Measurements from ENCODE around the gene SRRT. TPM values are rescaled to one million over a fixed set of nuclear protein-coding genes. Genes with fewer than 3 reads are reported as not detected.

SRRT gene, protein sequence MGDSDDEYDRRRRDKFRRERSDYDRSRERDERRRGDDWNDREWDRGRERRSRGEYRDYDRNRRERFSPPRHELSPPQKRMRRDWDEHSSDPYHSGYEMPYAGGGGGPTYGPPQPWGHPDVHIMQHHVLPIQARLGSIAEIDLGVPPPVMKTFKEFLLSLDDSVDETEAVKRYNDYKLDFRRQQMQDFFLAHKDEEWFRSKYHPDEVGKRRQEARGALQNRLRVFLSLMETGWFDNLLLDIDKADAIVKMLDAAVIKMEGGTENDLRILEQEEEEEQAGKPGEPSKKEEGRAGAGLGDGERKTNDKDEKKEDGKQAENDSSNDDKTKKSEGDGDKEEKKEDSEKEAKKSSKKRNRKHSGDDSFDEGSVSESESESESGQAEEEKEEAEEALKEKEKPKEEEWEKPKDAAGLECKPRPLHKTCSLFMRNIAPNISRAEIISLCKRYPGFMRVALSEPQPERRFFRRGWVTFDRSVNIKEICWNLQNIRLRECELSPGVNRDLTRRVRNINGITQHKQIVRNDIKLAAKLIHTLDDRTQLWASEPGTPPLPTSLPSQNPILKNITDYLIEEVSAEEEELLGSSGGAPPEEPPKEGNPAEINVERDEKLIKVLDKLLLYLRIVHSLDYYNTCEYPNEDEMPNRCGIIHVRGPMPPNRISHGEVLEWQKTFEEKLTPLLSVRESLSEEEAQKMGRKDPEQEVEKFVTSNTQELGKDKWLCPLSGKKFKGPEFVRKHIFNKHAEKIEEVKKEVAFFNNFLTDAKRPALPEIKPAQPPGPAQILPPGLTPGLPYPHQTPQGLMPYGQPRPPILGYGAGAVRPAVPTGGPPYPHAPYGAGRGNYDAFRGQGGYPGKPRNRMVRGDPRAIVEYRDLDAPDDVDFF
- total RNA-seq = 100 to 1,000 TPM; 253 to 260 TPM

DNA sequence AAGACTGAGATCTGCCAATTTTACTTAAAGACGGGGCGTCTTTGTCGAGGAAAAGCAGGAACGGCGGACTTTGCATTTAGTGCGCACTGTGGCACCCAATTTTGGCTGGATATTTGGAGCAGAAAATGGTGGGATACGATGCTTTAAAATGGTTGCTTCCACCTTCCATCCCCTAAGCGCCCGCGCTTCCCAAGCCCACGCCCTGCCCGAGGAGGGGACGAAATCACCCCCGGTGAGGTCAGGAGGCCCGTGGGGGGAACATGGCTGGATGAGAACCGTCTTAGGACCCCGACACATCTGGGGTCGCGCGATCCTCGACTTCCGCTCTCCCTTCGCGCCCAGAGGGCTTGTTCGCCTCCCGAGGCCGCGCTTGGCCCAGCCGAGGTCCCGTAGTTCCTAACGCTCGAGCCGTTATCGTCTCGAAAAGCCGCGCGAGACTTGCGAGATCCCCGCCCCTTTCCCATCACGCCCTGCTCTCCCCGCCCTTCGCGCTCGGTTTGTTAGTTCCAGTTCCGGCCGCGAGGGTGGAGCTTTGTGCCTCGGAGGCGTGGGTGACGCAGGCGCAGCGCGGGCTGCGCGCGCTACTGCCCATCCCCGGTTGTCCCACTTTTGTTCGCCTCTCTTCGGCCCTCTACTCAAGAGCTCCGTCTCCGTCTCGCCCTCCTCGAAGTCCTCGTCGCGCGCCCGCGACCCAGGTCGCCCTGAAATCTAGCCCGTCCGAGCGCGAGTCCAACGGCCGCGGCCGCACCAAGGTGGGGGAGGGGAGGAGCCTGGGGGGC lies at the start of gene SRRT:
Gene SRRT (plus strand): TSS at position 527 of the 779 bp plus-strand sequence. CDS start 488 bp downstream, outside the sequence.
- intact Hi-C loops (cut with DNase I, micrococcal nuclease) = loop anchor here (1.0 to 10.0 kb wide), 18 partner anchors 13 to 1558 kb away; partner anchors contain the start of genes MOSPD3 (in 2 of the 2), POP7 (in 2 of the 2), AP1S1 (in 1 of the 2) and COPS6 (in 1 of the 2)
- peaks cover 45% of the 10 kb centered on the region for H3K4me1 Mint-ChIP-seq
- H3K36me3 Mint-ChIP-seq (ENCODE audit: low read depth) = peaks cover 70% of the 10 kb centered on the region
- peak within 1 kb of the TSS; percentile 99 for H3K27ac Mint-ChIP-seq
- ChIA-PET POLR2A (interaction anchor here (0.6 to 2.8 kb wide), 13 partner anchors 8 to 438 kb away, joined by 3 to 73 read pairs (median 4); partner anchors contain the start of genes FBXO24, MOSPD3, POP7 and PPP1R35), CTCF (interaction anchor here (0.6 to 2.8 kb wide), 7 partner anchors 12 to 182 kb away, joined by 3 to 24 read pairs (median 4); partner anchors contain the start of genes POP7, SLC12A9 and UFSP1)
- peak; percentile 95 for ATAC-seq
- peak within 1 kb of the TSS; percentile 99 for H3K4me3 Mint-ChIP-seq
- peak; percentile 99 for DNase-seq
- no peaks in the 10 kb centered on the region for H3K9me3 Mint-ChIP-seq (ENCODE audit: low read depth)
- H3K27me3 Mint-ChIP-seq = no peaks in the 10 kb centered on the region

DNA sequence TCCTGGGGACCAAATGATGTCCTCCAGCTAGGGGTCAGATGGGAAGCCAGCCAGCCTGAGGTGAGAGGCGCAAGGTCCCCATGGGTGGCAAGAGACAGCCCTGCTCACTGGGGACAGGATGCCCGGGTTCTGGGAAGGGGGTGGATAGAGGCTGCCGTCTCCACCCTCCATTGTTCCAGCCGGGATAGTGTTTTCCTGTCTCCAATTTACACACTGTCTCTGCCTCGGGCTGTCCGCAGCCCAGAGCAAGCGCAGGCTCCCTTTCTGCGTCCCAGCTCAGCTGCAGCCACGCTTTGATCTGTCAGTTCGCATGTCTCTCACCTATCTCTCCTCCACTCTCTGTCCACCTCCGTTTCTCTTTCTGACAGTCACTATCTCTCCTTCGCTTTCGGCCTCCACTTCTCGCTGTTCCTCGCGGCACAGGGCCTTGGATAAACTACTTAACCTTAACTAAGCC lies 49.7 kb upstream of the SRRT start:
- Mint-ChIP-seq H3K36me3 (ENCODE audit: low read depth) (no peaks in the 10 kb centered on the region), H3K27ac (no peak overlapping the region), H3K27me3 (peaks cover 27% of the 10 kb centered on the region), H3K4me1 (peaks cover 19% of the 10 kb centered on the region), H3K4me3 (no peak overlapping the region), H3K9me3 (ENCODE audit: low read depth) (no peaks in the 10 kb centered on the region)
- intact Hi-C loops (cut with DNase I, micrococcal nuclease) = no loop called here
- ChIA-PET POLR2A (no interaction called here), CTCF (no interaction called here)
- ATAC-seq (no peak), DNase-seq (no peak)

DNA sequence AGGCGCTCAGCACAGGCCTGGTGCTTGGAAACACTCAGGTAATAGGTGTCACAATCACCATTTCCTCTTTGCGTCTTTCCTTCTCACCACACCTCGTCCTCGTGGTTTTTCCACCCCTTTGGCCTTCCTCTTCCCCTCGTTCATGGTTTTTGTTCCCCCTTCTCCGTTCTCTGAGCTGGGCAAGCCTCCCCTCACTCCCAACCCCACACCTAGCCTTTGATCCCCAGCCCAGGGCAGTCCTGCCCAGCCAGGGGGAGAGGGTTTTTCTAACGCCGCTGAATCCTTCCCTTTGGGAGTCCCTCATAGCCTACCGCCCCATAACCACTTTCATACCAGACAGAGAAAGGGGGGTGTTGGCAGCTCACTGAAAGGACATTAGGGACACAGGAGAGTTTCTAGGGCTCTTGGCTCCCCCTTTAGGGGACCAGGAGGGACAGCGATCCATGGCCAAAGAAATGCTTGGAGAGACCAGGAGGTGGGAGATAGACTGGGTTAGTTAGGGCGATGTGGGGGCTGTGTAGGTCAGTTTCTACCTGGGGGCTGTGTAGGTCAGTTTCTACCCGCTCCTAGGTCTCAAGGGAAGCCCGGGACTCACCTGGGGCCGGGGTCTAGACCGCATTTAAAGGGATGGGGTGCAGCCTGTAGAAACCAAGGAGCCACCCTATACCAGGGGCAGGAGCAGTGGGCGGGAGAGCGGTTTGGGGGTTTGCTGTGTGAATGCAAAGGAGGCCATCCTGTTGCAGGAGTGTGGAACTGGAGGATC lies 49.0 kb upstream of the SRRT start:
- DNase-seq = no peak
- no peak for ATAC-seq
- Mint-ChIP-seq H3K36me3 (ENCODE audit: low read depth) (no peaks in the 10 kb centered on the region), H3K4me3 (peak overlapping the region; percentile 58), H3K4me1 (peaks cover 19% of the 10 kb centered on the region), H3K27ac (no peak overlapping the region), H3K27me3 (peaks cover 27% of the 10 kb centered on the region), H3K9me3 (ENCODE audit: low read depth) (no peaks in the 10 kb centered on the region)
- CTCF ChIA-PET = no interaction called here
- intact Hi-C loops (cut with DNase I, micrococcal nuclease) = no loop called here
- POLR2A ChIA-PET = interaction anchor here (0.6 kb wide), 1 partner anchor 16 kb away, joined by 3 read pairs; no protein-coding TSS in a partner anchor

DNA sequence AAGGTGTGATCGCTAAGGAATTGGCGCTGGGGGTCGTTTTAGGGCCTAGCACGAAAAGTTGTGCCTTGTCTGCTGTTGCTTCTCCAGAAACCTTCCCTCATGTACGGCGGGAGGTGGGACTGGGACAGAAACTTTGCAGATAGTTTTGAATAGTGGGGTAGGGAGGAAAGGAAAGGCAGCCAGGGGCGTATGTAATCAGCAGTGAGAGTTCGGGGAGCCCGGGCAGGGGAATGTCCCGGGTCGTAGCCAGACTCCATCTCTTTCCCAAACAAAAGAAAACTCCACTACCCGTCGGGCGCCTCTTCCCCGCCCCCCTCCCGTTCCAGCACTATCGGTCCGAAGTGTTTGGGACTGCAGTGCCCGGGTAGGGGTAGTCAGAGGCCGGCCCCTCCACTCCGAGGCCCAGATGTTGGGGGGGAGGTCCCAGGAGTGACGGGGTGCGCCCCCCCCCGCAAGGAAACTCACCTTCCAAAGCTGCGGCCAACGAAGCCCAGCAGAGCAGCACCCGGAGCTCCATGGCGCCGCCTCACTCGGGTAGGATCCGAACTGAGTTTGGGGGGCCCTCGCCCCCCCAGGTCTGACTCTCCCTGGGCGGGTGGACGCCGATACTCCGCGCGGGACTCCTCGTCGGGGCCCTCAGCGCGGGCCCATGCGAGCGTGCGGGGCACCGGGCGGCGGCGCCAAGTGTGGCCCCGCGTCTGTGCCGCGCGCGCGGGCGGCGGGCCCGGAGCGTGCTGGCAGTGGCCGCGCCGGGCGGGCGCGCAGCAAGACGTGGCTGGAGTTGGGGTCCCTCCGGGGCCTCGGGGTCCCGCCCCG lies 48.2 kb upstream of the SRRT start:
- DNase-seq (no peak), ATAC-seq (peak; percentile 18)
- H3K9me3 Mint-ChIP-seq (ENCODE audit: low read depth) = no peaks in the 10 kb centered on the region
- H3K4me3 Mint-ChIP-seq = peak overlapping the region; percentile 58
- H3K27ac Mint-ChIP-seq = no peak overlapping the region
- H3K4me1 Mint-ChIP-seq = peaks cover 19% of the 10 kb centered on the region
- intact Hi-C loops (cut with DNase I, micrococcal nuclease) = no loop called here
- CTCF ChIA-PET = interaction anchor here (0.6 kb wide), 1 partner anchor 25 kb away, joined by 3 read pairs; no protein-coding TSS in a partner anchor
- H3K27me3 Mint-ChIP-seq = peaks cover 27% of the 10 kb centered on the region
- POLR2A ChIA-PET = interaction anchor here (0.5 kb wide), 1 partner anchor 299 kb away, joined by 3 read pairs; no protein-coding TSS in a partner anchor
- H3K36me3 Mint-ChIP-seq (ENCODE audit: low read depth) = no peaks in the 10 kb centered on the region

DNA sequence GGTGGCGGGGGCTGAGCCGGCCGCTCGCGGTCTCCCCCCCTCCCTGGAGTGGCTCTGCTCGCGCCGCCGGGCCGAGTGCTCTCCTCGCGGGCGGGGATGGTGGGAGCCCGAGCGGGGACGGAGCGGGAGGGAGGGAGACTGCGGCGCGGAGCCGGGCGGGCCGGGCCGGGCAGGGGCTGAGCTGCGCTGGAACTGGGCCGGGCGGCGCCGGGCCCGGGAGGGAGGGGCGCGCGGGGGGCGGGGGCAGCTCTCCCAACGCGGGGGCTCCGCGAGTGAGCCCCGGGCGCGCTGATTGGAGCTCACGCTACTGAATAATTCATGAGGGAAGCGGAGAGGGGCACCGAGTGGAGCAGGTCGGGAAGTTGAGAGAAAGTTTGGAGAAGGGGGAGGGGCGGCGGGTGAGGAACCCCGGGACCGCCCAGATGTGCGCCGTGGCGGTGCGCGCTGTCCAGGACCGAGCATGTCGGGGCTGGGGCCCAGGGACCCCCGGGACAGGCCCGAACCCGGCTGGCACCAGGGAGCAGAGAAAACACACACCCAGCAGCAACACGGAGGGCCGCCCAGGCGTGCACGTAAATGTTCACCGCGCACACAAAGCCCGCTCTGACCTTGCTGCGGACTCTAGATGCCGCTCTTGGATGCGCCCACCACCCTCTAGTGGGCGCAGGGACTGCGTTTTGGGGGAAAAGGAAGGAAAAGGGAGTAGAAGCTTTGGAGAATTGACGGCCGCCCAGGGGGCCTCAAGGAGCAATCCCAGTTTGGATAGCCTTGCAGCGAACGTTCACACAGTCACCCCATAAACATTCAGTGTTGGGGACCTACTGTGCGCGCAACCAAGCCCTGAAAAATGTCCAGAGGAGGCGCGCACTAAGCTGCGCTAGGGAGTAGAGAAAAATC lies 47.3 kb upstream of the SRRT start, which contains the start of gene EPHB4:
Gene EPHB4 (minus strand): TSS at position 194 of the 897 bp plus-strand sequence. CDS start 493 bp downstream, outside the sequence.
- Mint-ChIP-seq H3K9me3 (ENCODE audit: low read depth) (no peaks in the 10 kb centered on the region), H3K4me3 (peak within 1 kb of the TSS; percentile 58), H3K4me1 (peaks cover 19% of the 10 kb centered on the region), H3K36me3 (ENCODE audit: low read depth) (no peaks in the 10 kb centered on the region), H3K27me3 (peaks cover 27% of the 10 kb centered on the region), H3K27ac (no peak within 1 kb of the TSS)
- ATAC-seq (peak; percentile 61), DNase-seq (no peak)
- ChIA-PET POLR2A (interaction anchor here (0.5 kb wide), 1 partner anchor 300 kb away, joined by 3 read pairs; no protein-coding TSS in a partner anchor), CTCF (interaction anchor here (1.1 to 1.2 kb wide), 2 partner anchors 11 to 104 kb away, joined by 3 to 5 read pairs; no protein-coding TSS in a partner anchor)
- intact Hi-C loops (cut with DNase I, micrococcal nuclease) = no loop called here

DNA sequence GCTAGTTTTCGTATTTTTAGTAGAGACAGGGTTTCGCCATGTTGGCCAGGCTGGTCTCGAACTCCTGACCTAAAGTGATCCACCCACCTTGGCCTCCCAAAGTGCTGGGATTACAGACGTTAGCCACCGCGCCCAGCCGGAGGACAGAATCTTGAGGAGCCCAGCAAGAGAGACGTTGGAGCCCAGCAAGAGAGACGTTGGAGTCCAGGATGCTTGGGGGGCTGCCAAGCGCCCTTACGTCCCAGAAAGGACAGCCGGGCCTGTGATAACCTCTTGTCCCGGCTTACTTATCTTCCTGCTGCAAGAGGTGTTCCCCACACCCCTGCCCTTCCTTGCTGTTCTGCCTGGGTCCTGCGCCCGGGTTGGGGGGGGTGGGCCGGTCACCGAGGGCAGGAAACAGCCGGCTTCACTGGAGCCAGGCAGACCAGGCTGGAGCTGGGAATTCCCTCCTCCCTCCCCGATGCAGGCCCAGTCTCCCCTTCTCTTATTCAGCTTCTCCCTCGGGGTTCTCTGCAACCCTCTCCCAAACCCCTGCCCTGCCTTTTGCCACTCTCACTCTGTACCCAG lies 45.7 kb upstream of the SRRT start:
- no peak for ATAC-seq
- intact Hi-C loops (cut with DNase I, micrococcal nuclease) = no loop called here
- POLR2A ChIA-PET = no interaction called here
- Mint-ChIP-seq H3K9me3 (ENCODE audit: low read depth) (no peaks in the 10 kb centered on the region), H3K27me3 (peaks cover 27% of the 10 kb centered on the region), H3K27ac (no peak overlapping the region), H3K36me3 (ENCODE audit: low read depth) (no peaks in the 10 kb centered on the region), H3K4me1 (peaks cover 19% of the 10 kb centered on the region), H3K4me3 (no peak overlapping the region)
- CTCF ChIA-PET = interaction anchor here (0.7 to 1.2 kb wide), 2 partner anchors 21 to 106 kb away, joined by 4 to 5 read pairs; no protein-coding TSS in a partner anchor
- DNase-seq = no peak

DNA sequence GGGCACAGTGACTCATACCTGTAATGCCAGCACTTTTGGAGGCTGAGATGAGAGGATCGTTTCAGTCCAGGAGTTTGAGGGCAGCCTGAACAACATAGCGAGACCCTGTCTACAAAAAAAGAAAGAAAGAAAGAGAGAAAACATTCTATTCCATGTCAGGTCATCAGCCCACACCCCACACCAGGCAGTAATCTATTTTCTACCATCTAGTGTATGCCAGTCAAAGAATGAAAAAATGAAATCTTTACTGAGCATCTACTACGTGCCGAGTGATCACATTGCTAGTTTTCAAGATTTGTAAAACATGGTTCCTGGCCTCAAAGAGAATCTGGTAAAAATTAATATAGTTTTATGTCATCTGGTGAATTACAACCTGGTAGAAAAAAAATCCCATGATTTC lies 44.5 kb upstream of the SRRT start:
- intact Hi-C loops (cut with DNase I, micrococcal nuclease) = no loop called here
- Mint-ChIP-seq H3K9me3 (ENCODE audit: low read depth) (no peaks in the 10 kb centered on the region), H3K27me3 (peaks cover 25% of the 10 kb centered on the region), H3K4me1 (peaks cover 19% of the 10 kb centered on the region), H3K4me3 (no peak overlapping the region), H3K27ac (no peak overlapping the region), H3K36me3 (ENCODE audit: low read depth) (no peaks in the 10 kb centered on the region)
- ATAC-seq = no peak
- ChIA-PET POLR2A (no interaction called here), CTCF (no interaction called here)
- DNase-seq = no peak

DNA sequence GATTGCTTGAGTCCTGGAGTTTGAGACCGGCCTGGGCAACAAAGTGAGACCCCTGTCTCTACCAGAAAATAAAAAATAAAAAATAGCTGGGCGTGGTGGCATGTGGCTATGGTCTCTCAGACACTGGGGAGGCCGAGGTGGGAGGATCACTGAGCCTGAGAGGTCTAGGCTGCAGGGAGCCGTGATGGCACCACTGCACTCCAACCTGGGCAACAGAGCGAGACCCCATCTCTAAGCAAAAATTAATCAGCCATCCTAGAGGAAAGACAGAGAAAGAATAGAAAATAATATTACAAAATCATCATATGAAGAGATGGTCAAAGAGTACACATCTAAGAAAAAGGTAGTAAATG lies 42.6 kb upstream of the SRRT start:
- no peak overlapping the region for H3K27ac Mint-ChIP-seq
- ChIA-PET POLR2A (interaction anchor here (0.5 to 0.9 kb wide), 2 partner anchors 45 to 212 kb away, joined by 3 to 4 read pairs; no protein-coding TSS in a partner anchor), CTCF (interaction anchor here (1.1 to 1.6 kb wide), 3 partner anchors 19 to 127 kb away, joined by 3 to 5 read pairs (median 4); partner anchors contain the start of gene POP7)
- no peaks in the 10 kb centered on the region for H3K36me3 Mint-ChIP-seq (ENCODE audit: low read depth)
- H3K27me3 Mint-ChIP-seq = peaks cover 12% of the 10 kb centered on the region
- no peak for ATAC-seq
- no peaks in the 10 kb centered on the region for H3K9me3 Mint-ChIP-seq (ENCODE audit: low read depth)
- DNase-seq = no peak
- peaks cover 13% of the 10 kb centered on the region for H3K4me1 Mint-ChIP-seq
- intact Hi-C loops (cut with DNase I, micrococcal nuclease) = no loop called here
- no peak overlapping the region for H3K4me3 Mint-ChIP-seq

Data from activated CD4-positive, alpha-beta T cell treated with anti-CD3 and anti-CD28 coated beads for 36 hours (primary cell).